ENCODE results near the gene TFB2M.

TFB2M gene

GRCh38 chr1:246550402-246550801 is 15.7 kb downstream of the TFB2M start:
- no peak for FAIRE-seq

- no peak for FAIRE-seq
Measured at GRCh38 chr1:246549665-246550064, 16.4 kb downstream of the TFB2M start.

- no peak for FAIRE-seq
Measured at GRCh38 chr1:246544001-246544400, 22.1 kb downstream of the TFB2M start.

- no peak for FAIRE-seq
Measured at GRCh38 chr1:246540738-246541491, 25.1 kb downstream of the TFB2M start.

GRCh38 chr1:246537887-246538286 is 28.2 kb downstream of the TFB2M start:
- no peak for FAIRE-seq

GRCh38 chr1:246537441-246537840 is 28.6 kb downstream of the TFB2M start:
- FAIRE-seq = no peak

- no peak for FAIRE-seq
Measured at GRCh38 chr1:246534114-246534513, 31.9 kb downstream of the TFB2M start.

GRCh38 chr1:246533371-246533905 is 32.6 kb downstream of the TFB2M start:
- FAIRE-seq = no peak

GRCh38 chr1:246532519-246532918 is 33.5 kb downstream of the TFB2M start:
- no peak for FAIRE-seq

- FAIRE-seq = no peak
Measured at GRCh38 chr1:246530482-246530881, 35.6 kb downstream of the TFB2M start.

- FAIRE-seq = no peak
Measured at GRCh38 chr1:246528933-246529731, 36.9 kb downstream of the TFB2M start.

GRCh38 chr1:246527402-246528088 is 38.5 kb downstream of the TFB2M start:
- FAIRE-seq = no peak

GRCh38 chr1:246526915-246527314 is 39.1 kb downstream of the TFB2M start:
- FAIRE-seq = no peak

GRCh38 chr1:246526380-246526779 is 39.7 kb downstream of the TFB2M start:
- FAIRE-seq = no peak

GRCh38 chr1:246519514-246519913 is 46.5 kb downstream of the TFB2M start:
- no peak for FAIRE-seq

GRCh38 chr1:246518456-246519205 is 47.4 kb downstream of the TFB2M start:
- no peak for FAIRE-seq

- no peak for FAIRE-seq
Measured at GRCh38 chr1:246517391-246517790, 48.7 kb downstream of the TFB2M start.

- FAIRE-seq = no peak
Measured at GRCh38 chr1:246516126-246516525, 49.9 kb downstream of the TFB2M start.

- no peak for FAIRE-seq
Measured at GRCh38 chr1:246515390-246516005, 50.6 kb downstream of the TFB2M start.

GRCh38 chr1:246513619-246514343 is 52.3 kb downstream of the TFB2M start:
- FAIRE-seq = no peak

- FAIRE-seq = no peak
Measured at GRCh38 chr1:246513041-246513440, 53.0 kb downstream of the TFB2M start.

Measured in endometrium (tissue), 2 donors.